GM20431 (cell line): ENCODE measurements around the gene DMGDH.

Experiments used
- in situ Hi-C: fragments of 300-500 bp; cut with MseI, MboI; formaldehyde crosslinking; loops from one replicate; pipeline ENCODE4 v1.15.0; 2020; ENCODE audit warnings: low sequenced_read_pairs; ENCODE audit not compliant: unreplicated experiment

DMGDH gene

DNA sequence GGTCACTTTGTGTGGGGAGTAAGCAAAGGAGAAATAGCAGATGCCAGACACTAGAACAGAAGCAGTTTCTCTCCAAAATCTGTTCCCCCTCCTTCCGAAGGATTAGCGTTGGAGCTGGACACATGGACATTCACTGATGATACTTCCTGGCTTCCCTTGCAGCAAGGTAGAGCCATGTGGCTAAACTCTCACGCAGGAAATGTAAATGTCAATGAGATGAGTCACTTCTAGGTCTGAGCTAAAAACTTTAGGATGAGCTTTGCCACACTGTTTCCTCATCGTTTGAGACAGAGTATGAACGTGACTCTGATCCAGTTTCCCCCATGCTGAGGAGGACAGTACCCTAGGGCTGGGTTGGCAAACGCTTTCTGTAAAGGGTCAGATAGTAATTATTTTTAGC, 5.2 kb upstream of the DMGDH start:
- in situ Hi-C loops, result no loop called here

DNA sequence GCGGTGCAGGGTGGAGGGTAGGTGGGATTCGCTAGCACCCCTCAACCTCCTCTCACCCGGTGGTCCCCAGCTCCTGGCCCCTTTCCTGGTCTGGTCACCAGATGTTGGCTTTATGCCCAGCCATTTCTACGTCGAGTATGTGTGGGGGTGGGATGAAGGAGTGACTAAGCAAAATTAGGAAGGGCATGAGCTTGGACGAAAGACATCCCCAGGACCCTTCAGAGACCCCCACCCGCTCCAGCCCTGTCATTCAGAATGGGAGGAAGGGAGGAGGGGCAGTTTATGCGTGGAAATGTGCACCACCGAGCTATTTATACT, 835 bp upstream of the DMGDH start:
- in situ Hi-C loops, result no loop called here

DNA sequence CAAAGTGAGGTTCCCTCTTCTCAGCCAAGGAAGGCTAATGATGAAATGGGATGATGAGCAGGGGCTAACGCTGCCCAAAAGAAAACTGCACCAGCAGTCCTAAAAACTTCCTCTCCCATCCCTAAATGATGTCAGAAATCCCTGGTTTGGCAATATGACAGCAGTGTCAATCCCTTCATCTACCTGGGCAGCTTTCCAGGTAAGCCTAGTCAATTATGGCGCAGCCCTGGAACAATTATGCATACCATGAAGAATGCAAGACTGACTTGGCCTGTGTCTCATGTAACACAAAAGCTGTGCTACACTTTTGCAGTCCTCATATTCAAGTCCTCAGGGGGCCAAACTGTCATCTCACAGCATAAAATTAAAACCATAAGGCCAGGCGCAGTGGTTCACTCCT, 7.0 kb downstream of the DMGDH start:
- in situ Hi-C loops, result no loop called here

DNA sequence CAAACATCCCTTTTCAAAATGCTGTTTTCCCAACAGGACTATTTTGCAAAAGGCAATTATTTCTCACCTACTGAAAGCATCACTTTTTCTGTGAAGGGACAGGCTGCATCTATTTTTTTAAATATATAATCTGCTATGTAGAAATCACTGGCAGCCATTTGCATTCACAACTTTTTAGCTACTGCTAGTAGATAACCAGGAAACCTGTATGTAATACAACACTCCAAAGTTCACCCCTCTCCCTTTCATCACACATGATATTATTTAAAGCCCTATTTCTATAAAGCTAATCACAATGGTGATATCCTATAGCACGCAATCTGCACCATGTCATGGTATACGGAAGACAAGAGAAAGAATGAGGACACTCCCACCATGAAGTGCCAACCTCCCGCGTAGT, 9.8 kb downstream of the DMGDH start:
- in situ Hi-C loops, result no loop called here

DNA sequence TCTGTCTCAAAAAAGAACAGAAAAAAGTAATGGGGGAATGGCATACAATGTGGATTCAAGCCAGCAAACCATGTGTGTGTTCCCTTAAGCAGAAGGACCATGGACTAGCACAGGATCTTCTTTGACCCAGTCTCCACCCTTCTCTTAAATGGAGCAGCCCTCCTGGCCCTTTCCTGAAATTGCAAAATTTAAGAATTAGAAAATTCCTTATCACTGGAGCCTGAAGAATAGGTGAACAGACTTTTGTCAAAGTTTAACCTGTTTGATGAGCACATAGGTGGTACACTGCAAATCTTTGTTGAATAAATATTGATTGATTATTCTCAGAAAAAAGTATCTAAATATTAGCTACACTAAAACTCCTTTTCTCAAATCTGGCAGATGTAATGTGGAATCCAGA, 12.6 kb downstream of the DMGDH start:
- in situ Hi-C loops, result no loop called here

DNA sequence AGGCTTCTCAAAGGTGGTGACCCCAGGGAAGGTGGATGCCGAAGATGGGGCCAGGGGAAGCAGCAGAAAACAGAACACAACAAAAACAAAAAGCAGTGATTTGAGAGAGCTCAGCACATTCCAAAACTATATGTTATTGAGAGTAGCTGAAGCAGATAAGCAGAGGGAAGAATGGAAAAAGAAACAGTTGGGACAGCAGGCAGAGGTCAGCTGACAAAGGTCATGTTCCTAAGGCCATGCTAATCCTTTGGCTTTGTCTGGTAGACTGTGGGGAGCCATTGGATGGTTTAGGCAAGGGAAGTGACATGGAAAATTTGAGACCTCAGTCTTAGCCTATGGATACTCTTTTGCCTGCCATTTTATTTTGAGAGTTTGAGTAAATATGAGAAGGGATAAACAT, 14.5 kb downstream of the DMGDH start:
- in situ Hi-C loops, result no loop called here

DNA sequence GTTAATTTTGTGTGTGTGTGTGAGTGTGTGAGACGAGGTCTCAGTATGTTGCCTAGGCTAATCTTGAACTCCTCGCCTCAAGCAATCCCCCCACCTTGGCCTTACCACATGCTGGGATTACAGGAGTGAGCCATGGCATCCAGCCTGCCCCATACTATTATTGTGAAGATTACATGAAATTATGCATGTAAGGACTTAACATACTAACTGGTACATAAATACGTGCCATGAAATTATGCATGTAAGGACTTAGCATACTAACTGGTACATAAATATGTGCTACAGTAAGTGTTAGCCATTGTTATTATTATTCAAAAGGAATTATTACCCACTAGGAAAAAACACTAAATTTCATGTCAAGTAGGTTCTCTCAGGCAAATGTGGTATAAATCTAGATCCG, 16.2 kb downstream of the DMGDH start:
- in situ Hi-C loops, result no loop called here

DNA sequence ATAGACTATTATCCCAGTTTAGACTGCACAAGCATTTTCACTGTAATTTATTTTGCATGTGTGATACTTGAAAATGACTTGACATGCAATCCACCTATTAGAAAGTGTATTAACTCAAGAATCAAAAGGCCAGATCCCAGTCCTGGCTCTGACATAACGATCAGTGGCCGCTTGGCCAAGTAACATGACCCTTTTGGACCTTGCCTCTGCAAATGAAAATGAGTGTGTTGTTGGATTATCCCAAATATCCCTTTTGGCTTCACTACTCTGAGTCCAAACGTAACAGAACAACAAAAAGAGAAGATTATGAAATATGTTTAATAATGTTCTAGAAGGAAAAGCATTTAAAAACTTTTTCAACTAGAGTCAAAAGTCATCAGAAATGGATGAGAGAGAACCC, 19.0 kb downstream of the DMGDH start:
- in situ Hi-C loops, result no loop called here

DNA sequence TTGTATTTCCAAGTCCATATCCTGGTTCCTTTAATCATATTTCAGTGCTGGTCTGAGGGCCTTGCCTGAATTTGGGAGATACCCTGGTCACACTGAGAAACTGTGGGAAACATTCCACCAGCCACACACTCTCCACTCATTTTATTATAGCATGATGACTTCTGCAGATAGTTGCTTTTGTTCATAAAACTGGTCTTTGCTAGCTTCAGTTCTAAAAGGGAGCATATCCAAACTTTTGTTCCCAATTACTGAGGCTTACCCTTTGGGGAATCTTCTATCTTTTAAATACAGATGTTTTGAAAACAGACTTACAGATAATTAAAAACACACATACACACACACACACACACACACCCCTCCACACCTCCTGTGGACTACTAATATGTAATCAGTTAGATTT, 21.0 kb downstream of the DMGDH start:
- in situ Hi-C loops, result no loop called here

DNA sequence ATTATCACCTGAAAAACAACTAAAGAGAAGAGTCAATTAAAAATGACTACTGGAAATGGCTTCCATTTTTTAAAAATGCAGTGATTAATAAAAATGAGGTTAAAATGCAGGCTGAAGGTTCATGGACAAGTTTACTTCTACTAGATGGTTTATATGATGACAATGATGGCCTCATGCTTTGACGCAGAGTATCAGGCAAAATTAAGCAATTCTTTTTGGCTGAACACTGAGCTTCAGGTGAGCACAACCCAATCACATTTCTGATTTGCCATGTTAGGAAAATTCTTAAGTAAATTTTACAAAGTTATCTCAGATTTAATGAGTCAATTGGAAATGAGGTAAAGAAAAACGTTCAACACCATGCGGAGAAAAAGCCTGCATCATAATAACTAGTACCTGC, 22.3 kb downstream of the DMGDH start:
- in situ Hi-C loops, result no loop called here

DNA sequence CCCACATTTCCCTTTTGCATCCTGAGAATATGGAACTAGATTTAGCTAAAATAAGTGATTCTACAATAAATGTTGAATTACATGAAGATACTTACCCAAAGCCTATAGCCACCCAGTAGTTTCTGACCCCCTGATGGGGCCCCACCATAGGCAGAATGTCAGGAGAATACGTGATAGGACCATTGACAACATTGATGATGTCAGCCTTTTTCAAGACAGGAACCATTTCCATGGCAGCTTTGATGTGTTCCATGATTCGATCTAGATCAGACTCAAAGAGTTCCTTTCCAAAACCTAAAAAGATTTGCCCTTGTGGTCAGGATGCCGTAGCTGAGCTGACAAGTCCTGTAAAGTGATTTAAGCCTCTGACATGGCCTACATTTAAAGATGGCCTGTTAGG, 27.3 kb downstream of the DMGDH start:
- in situ Hi-C loops, result no loop called here

DNA sequence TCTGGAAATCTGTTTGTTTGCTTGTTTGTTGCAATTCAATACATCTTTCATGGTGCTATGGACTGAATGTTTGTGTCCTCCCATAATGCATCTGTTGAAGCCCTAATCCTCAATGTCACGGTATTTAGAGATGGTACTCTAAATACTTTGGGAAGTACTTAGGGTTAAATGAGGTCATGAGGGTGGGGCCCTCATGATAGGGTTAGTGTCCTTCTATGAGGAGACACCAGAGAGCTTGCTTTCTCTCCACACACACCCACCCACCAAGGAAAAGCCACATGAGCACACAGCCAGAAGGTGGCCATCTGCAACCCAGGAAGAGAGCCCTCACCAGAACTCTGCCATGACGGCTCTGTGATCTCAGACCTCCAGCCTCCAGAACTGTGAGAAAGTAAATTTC, 32.7 kb downstream of the DMGDH start:
- in situ Hi-C loops, result no loop called here

DNA sequence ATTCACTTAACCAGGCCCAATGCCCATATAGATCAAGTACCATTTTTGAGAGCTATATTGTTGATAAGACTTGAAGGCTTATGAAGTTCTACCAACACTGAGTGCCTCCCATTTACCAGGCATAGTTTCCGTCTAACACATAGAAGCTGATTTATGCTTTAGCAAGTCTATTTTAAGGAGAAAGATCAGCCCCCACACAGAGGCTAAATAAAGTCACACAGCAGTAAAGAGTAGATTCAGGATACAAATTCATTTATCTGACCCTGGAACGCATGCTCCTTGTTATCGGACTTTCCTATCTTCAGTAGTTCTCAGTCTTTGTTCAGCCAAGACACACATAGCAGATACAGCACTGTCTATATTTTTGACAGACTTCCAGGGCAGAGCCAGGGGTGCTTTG, 34.2 kb downstream of the DMGDH start:
- in situ Hi-C loops, result no loop called here

DNA sequence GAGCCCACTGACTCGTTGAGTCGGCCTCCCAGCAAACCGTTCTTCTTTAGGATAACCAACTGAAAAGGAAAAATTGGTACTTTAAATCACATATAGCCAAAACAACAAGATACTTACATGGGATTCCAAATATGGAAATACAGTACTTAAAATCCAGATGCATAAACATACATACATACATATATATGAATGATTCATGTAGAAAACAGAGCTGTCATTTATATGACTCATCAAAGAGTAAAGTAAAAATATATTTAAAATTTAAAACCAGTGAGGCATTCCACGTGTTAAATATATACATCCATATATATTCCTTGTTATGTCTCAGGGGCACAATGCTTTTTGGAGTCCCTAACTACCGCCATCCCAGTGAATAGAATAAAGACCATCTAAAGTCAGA, 36.7 kb downstream of the DMGDH start:
- in situ Hi-C loops, result no loop called here

DNA sequence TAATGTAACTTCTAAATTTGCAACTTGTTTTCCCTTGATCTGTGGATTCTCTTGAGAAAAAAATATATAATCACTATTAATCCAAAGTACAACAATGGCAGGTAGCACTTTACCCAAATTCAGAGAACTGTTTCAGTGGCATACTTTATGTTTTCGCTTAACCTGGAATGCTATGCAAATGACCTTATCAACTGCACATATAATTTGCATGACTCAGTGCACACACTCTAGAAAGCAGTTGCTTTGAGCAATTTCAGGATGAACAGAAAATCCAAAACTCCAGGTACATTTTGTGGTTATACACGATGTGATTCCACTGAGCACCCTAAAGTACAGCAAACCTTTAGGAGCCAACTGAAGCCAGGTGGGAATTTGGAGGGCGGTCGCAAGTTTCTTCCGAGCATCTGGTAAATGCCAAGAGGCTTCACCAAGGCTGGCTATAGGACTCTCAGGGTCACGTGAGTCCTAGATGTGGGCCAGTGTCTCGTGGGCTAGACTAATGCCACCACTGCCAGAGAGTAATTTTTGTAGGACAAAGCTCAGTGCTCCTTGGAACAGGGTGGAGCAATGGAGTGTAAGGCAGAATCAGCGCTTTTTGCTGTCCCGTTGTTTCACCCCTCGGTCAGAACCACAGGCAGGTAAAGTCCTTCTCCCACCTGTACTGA, 37.3 kb downstream of the DMGDH start:
- in situ Hi-C loops, result no loop called here

DNA sequence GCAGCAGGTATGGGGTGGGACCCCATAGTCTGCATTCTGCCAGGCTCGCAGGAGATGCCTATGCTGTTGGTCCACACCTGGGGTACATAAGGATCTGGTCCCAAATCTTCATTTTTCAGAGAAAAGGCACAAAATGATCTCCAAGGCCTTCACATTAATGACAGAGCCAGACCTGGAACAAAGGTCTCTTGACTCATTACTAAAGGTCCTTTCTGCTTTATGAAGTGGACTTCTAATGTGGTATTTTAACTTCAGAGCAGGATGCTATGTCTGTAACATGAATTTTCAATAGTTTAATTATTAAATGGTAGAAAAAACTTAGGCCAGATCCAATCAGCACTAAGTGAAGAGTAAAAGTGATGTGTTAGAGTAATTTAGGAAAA, 38.0 kb downstream of the DMGDH start:
- in situ Hi-C loops, result no loop called here

DNA sequence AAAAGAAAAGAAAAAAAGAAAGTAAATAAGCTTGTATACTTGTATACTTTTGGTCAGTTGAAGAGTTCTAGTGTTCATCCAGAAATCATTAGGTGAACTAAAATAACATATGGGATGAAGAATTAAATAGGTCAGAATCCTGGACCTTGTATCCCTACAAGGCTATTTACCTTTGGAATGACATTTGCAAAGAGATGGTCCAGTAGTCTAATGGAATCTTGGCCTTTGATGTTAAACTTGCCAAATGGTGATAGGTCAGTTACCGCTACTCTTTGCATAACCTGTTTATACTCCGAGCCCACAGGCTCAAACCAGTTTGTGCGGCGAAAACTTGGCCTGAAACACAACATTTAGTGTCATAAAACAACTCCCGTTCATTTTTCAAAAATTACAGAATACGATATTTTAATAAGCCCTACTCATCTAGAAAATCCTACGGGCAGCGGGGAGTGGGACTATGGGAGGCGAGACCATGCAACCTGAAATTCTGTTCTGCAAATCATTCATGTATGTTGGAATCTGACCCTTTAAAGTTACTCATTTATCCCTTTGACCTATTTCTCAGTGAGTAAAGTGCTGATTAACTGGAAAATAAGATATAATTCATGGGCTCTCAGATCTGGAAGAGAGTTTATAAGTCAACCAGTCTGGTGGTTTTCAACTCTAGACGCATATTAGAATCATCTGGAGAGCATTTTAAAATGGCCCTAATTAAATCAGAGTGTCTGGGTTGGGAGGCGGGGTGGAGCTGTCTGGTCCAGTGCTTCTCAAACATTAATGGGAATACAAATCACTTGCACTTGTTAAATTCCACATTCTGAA, 38.6 kb downstream of the DMGDH start:
- in situ Hi-C loops, result no loop called here

DNA sequence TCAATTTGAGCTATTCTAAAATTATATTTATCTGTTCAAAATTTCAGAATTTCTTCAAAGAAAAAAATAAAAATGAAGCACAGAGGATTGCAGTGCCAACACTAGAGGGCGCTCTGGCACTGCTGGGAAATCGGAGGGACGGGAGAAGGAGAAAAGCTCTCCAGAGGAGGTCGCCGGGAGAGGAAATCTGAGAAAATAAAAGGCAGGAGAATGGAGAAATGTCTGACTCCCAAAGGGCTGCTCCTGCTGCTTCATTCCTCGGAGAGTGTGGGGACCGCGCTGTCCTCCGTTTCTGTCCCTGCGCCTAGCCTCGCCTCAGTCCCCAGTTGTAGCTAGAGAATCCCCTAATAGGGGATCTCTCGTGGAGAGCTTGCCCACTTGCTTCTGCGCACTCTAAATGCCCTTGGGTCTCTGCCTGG, 44.4 kb downstream of the DMGDH start:
- in situ Hi-C loops, result loop anchor here (10.0 kb wide), 1 partner anchor 100 kb away; no protein-coding TSS in a partner anchor

DNA sequence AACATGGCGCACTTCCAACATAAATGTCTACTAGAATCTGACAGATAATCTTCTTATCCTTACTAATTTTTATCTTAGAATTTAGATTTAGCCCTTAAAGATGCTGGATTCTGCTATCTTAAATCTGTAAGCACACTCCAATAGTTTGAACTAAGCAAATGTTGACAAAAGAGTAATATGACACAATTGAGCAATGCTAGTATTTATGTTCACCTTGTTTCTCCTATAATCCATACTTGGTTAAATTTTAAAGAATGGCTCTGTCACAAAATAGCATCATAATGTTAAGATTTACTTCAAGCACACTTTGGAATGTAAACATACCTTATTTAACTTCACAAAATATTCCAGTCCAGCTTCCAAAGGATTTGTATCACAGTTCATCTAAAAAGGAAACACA, 45.5 kb downstream of the DMGDH start:
- in situ Hi-C loops, result loop anchor here (10.0 to 25.0 kb wide), 2 partner anchors 101 to 438 kb away; no protein-coding TSS in a partner anchor

DNA sequence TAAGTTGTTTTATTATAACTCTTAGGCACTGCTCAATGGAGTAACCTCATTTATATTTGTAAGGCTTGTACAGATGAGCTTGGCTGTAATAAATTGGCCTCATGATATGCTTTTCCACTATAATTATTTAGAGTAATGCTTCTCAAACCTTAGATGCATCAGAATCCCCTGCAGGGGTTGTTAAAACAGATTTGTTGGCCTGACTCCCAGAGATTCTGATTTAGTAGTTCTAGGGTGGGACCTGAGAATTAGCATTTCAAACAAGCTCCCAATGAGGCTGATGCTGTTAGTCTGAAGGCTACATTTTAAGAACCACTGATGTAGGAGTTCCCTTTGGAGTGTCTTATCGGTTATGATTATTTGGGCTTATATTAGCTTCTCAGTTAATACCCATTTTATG, 46.1 kb downstream of the DMGDH start:
- in situ Hi-C loops, result loop anchor here (10.0 to 25.0 kb wide), 2 partner anchors 101 to 439 kb away; no protein-coding TSS in a partner anchor

DNA sequence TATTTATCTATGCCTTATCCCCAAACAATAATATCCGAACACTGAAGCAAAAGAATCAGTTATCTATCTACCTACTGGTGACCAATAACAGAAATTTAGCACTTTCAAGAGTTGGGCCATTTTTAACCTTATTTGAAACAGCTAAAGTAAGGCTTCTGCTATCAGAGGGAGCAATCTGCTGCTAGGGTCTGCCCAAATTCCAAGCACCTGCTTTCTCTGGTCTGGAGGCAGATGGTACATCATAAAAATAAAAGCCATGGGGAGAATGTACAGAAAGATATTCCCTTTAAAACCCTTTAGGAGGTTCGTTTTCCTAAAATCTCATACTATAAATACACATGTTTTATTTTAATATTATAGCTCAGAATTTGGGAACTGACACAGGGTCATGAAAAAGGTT, 46.7 kb downstream of the DMGDH start:
- in situ Hi-C loops, result loop anchor here (10.0 to 25.0 kb wide), 2 partner anchors 102 to 440 kb away; no protein-coding TSS in a partner anchor

DNA sequence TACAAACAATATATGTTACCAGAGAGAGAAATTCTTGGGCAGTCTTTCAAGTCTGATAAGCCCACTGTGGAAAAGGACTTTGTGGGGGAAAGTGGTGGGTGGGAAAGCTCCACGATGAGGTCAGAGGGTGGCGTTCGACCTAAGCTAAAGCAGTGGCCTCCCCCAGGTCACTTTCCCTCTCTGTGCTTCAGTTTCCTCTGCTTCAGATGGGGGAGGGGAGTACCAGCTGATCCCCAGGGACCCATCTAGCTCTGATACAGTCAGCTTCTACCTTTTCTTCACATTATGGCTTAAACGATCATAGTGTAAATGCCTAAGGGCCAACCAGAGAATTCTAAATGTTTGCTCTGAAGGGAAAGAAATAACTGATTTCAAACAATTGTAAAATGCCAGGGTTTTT, 47.7 kb downstream of the DMGDH start:
- in situ Hi-C loops, result loop anchor here (10.0 to 25.0 kb wide), 2 partner anchors 103 to 441 kb away; no protein-coding TSS in a partner anchor
